Suprapubic skin (tissue), 4 donors: Measurements from ENCODE around the gene MAP3K20. TPM values are rescaled to one million over a fixed set of nuclear protein-coding genes. Genes with fewer than 3 reads are reported as not detected.

Experiments used
- DNase-seq, 2 donors: peaks; one replicate each; pipeline ENCODE4 v3.0.0-alpha.2; 2019; ENCODE audit warnings: low spot score in 2 of 2
- H3K27ac ChIP-seq: fragments of 200-600 bp; sonication (generic); one replicate; pipeline ENCODE4 v1.5.1; 2019
- H3K27me3 ChIP-seq: fragments of 200-600 bp; sonication (generic); one replicate; pipeline ENCODE4 v1.5.1; 2019
- H3K36me3 ChIP-seq: fragments of 200-600 bp; sonication (generic); one replicate; pipeline ENCODE4 v1.5.1; 2019
- H3K4me1 ChIP-seq: fragments of 200-600 bp; sonication (generic); one replicate; pipeline ENCODE4 v1.5.1; 2019
- H3K4me3 ChIP-seq: fragments of 200-600 bp; sonication (generic); one replicate; pipeline ENCODE4 v1.5.1; 2019; ENCODE audit warnings: mild to moderate bottlenecking
- H3K9me3 ChIP-seq: fragments of 200-600 bp; sonication (generic); one replicate; pipeline ENCODE4 v1.5.1; 2019
- CTCF ChIP-seq, 2 donors: fragments of 200-600 bp in 1 of 2; fragments of 450-650 bp in 1 of 2; sonication (generic) in 1 of 2; IDR thresholded peaks; one replicate each; pipeline ENCODE4 v1.5.1; 2016 to 2019; ENCODE audit warnings: antibody characterized with exemption in 2 of 2, mild to moderate bottlenecking in 1 of 2, moderate library complexity in 1 of 2
- EP300 ChIP-seq: sonication (generic); formaldehyde crosslinking; IDR thresholded peaks from one replicate; pipeline ENCODE4 v1.6.1; 2017; ENCODE audit warnings: antibody characterized with exemption
- POLR2A ChIP-seq, 2 donors: fragments of 450-650 bp; IDR thresholded peaks; one replicate each; pipeline ENCODE4 v1.6.1; 2017; ENCODE audit warnings: antibody characterized with exemption in 2 of 2, mild to moderate bottlenecking in 2 of 2, moderate library complexity in 2 of 2
- POLR2AphosphoS5 ChIP-seq, 3 donors: sonication (generic); formaldehyde crosslinking; IDR thresholded peaks; one replicate each; pipeline ENCODE4 v1.6.1; 2017; ENCODE audit warnings: antibody characterized with exemption in 3 of 3
- WGBS: methylation state at CpG from one replicate; pipeline ENCODE4 v1.1.5; 2018; 5-methylcytosine and 5-hydroxymethylcytosine counted together
- total RNA-seq, 4 donors: library from RNA; depleted of rRNA; stranded (reverse); fragments of >200 nt; gene quantifications; one replicate each; pipeline ENCODE4 v1.1.0, GENCODE V29; 2016

Gene MAP3K20
- total RNA-seq, 4 donors from 2014 or later: 26.2 to 40.3 (median 33.6) TPM

- DNase-seq: no peak
- H3K9me3 ChIP-seq: no peaks in the 10 kb centered on the region
- TF ChIP-seq CTCF (IDR thresholded peaks at IDR 0.05) (no peak), POLR2A (IDR thresholded peaks at IDR 0.05) (no peak), POLR2AphosphoS5 (IDR thresholded peaks at IDR 0.05) (no peak), EP300 (no peak)
- H3K36me3 ChIP-seq: no peaks in the 10 kb centered on the region
- no peaks in the 10 kb centered on the region for H3K4me1 ChIP-seq
- no peak overlapping the region for H3K4me3 ChIP-seq
- no peaks in the 10 kb centered on the region for H3K27me3 ChIP-seq
- H3K27ac ChIP-seq: no peak overlapping the region
Measured at GRCh38 chr2:173040729-173041128, 34.9 kb upstream of the MAP3K20 start.

- no peak for DNase-seq
- TF ChIP-seq EP300 (no peak), CTCF (IDR thresholded peaks at IDR 0.05) (no peak), POLR2A (IDR thresholded peaks at IDR 0.05) (no peak), POLR2AphosphoS5 (IDR thresholded peaks at IDR 0.05) (no peak)
- H3K4me1 ChIP-seq: peaks cover 7% of the 10 kb centered on the region
- no peak overlapping the region for H3K27ac ChIP-seq
- H3K27me3 ChIP-seq: no peaks in the 10 kb centered on the region
- no peaks in the 10 kb centered on the region for H3K9me3 ChIP-seq
- no peak overlapping the region for H3K4me3 ChIP-seq
- H3K36me3 ChIP-seq: no peaks in the 10 kb centered on the region
- WGBS: 83% methylated on average over 8 of the region's 8 CpGs
Measured at GRCh38 chr2:173043476-173043875, 32.2 kb upstream of the MAP3K20 start.

- Histone ChIP-seq H3K4me1 (peaks cover 12% of the 10 kb centered on the region), H3K36me3 (no peaks in the 10 kb centered on the region), H3K27ac (no peak overlapping the region), H3K9me3 (no peaks in the 10 kb centered on the region), H3K27me3 (no peaks in the 10 kb centered on the region), H3K4me3 (no peak overlapping the region)
- DNase-seq: no peak
- no peak for TF ChIP-seq CTCF (IDR thresholded peaks at IDR 0.05)
- TF ChIP-seq EP300: no peak
- no peak for TF ChIP-seq POLR2AphosphoS5 (IDR thresholded peaks at IDR 0.05)
- no peak for TF ChIP-seq POLR2A (IDR thresholded peaks at IDR 0.05)
- 93% methylated on average over 13 of the region's 13 CpGs for WGBS
Measured at GRCh38 chr2:173043897-173044519, 31.6 kb upstream of the MAP3K20 start.

- H3K9me3 ChIP-seq: no peaks in the 10 kb centered on the region
- no peaks in the 10 kb centered on the region for H3K27me3 ChIP-seq
- no peaks in the 10 kb centered on the region for H3K36me3 ChIP-seq
- DNase-seq: no peak
- no peak for TF ChIP-seq EP300
- TF ChIP-seq CTCF (IDR thresholded peaks at IDR 0.05): no peak
- TF ChIP-seq POLR2A (IDR thresholded peaks at IDR 0.05): no peak
- TF ChIP-seq POLR2AphosphoS5 (IDR thresholded peaks at IDR 0.05): no peak
- H3K27ac ChIP-seq: no peak overlapping the region
- 87% methylated on average over 10 of the region's 10 CpGs for WGBS
- no peak overlapping the region for H3K4me3 ChIP-seq
- peaks cover 19% of the 10 kb centered on the region for H3K4me1 ChIP-seq
Measured at GRCh38 chr2:173044686-173045085, 31.0 kb upstream of the MAP3K20 start.

- no peak overlapping the region for H3K4me3 ChIP-seq
- H3K9me3 ChIP-seq: no peaks in the 10 kb centered on the region
- no peak for DNase-seq
- peaks cover 24% of the 10 kb centered on the region for H3K4me1 ChIP-seq
- no peak for TF ChIP-seq POLR2AphosphoS5 (IDR thresholded peaks at IDR 0.05)
- no peak for TF ChIP-seq EP300
- TF ChIP-seq CTCF (IDR thresholded peaks at IDR 0.05): no peak
- TF ChIP-seq POLR2A (IDR thresholded peaks at IDR 0.05): no peak
- H3K27ac ChIP-seq: no peak overlapping the region
- no peaks in the 10 kb centered on the region for H3K27me3 ChIP-seq
- no peaks in the 10 kb centered on the region for H3K36me3 ChIP-seq
- WGBS: 82% methylated on average over 2 of the region's 2 CpGs
Measured at GRCh38 chr2:173045181-173045580, 30.5 kb upstream of the MAP3K20 start.
